ENCODE results near the gene KRT76.

GRCh38 chr12:52783563-52784316, 6.6 kb upstream of the KRT76 start:
- TF ChIP-seq CTCF (IDR thresholded peaks at IDR 0.05; ENCODE audit: low read depth, low read length) (no peak), EZH2phosphoT487 (IDR thresholded peaks at IDR 0.05; ENCODE audit: low read depth) (no peak)
